Measurements from ENCODE around the gene RTN4.

DNA sequence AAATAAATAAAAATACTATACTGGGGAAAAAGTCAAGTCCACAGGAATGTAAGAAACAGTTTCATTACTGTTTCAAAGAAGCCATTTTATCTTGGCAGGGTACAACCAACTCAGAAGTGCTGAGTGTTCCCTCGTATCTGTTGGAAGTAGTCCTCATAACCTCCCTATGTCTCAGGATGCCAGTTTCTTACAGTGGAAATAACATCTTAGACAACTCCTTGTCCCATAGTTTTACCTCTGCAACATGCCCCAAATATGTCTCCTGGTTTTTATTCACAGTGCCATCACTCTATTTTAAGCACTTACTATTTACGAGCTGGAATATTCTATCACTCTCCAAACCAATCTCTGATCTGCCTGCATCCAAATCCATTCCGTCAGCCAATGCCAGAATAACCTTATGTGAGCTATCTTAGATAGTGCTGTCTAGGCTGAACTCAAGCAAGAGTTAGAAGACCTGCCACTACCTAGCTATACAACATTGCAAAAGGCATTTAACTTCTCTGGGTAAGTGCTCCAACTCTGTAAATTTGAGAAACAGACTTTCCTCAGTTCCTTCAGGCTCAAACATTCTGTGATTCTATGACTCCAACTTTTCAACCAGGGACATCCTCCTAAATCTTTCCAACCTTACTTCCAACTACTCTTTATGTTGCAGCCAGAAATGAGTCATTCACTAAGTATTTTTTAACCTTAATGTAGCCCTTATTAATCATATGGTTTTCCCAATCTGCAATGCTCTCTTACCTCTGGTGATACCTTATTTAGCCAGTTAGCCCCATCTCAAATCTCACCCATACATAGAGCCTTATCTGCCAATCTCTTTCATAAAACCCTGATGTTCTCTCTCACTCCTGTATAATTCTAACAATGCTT lies 66.7 kb downstream of the RTN4 start:
- TF ChIP-seq, protein P1, sequence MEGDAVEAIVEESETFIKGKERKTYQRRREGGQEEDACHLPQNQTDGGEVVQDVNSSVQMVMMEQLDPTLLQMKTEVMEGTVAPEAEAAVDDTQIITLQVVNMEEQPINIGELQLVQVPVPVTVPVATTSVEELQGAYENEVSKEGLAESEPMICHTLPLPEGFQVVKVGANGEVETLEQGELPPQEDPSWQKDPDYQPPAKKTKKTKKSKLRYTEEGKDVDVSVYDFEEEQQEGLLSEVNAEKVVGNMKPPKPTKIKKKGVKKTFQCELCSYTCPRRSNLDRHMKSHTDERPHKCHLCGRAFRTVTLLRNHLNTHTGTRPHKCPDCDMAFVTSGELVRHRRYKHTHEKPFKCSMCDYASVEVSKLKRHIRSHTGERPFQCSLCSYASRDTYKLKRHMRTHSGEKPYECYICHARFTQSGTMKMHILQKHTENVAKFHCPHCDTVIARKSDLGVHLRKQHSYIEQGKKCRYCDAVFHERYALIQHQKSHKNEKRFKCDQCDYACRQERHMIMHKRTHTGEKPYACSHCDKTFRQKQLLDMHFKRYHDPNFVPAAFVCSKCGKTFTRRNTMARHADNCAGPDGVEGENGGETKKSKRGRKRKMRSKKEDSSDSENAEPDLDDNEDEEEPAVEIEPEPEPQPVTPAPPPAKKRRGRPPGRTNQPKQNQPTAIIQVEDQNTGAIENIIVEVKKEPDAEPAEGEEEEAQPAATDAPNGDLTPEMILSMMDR (IDR thresholded peaks at IDR 0.05 in 8 of 11, conservative IDR thresholded peaks at IDR 0.05 in 3 of 11) = no peak
- TF ChIP-seq POLR2A (IDR thresholded peaks at IDR 0.05) (no peak), POLR2AphosphoS5 (IDR thresholded peaks at IDR 0.05) (no peak)

All from spleen (tissue), 7 donors.